Panc1 (cell line): ENCODE data around the gene FMN2. TPM values are rescaled to one million over a fixed set of nuclear protein-coding genes. Genes with fewer than 3 reads are reported as not detected.

Source experiments
- ATAC-seq: fragments of 200-7000 bp; cut with Tn5 transposase; 2 replicates; pipeline ENCODE4 v1.9.1; 2020; ENCODE audit warnings: mild to moderate bottlenecking, moderate library complexity
- BruUV-seq: library from RNA; stranded (reverse); fragments of 400-500 nt; replicated peaks from 2 replicates; lab custom pipeline; 2021; lab: Mats Ljungman, UMichigan
- CTCF ChIA-PET: fragments of 300-600 bp; sonication (Branson Sonifier 250); formaldehyde crosslinking; loops from one replicate; lab custom pipeline; 2022; ENCODE audit warnings: antibody characterized with exemption; lab: Charles Lee
- POLR2A ChIA-PET: fragments of 300-600 bp; sonication (Branson Sonifier 250); formaldehyde crosslinking; loops from one replicate; lab custom pipeline; 2022; ENCODE audit warnings: antibody characterized with exemption; lab: Charles Lee
- DNase-seq: peaks from one replicate; pipeline ENCODE4 v3.0.0-alpha.2; 2010; ENCODE audit warnings: low read depth, low spot score
- H3K27ac ChIP-seq: 2 replicates; pipeline ENCODE4 v1.5.1; 2011; ENCODE audit warnings: mild to moderate bottlenecking, low read length, inconsistent platforms
- H3K27me3 ChIP-seq: fragments of 200-500 bp; sonication (Bioruptor generic); 2 replicates; pipeline ENCODE4 v1.6.0; 2014; ENCODE audit warnings: low read length, inconsistent platforms; ENCODE audit not compliant: control insufficient read depth, insufficient read depth
- H3K36me3 ChIP-seq: fragments of 200-500 bp; sonication (Bioruptor generic); 2 replicates; pipeline ENCODE4 v1.5.1; 2014; ENCODE audit warnings: inconsistent platforms, mild to moderate bottlenecking, low read length, moderate library complexity; ENCODE audit not compliant: control insufficient read depth, insufficient read depth
- H3K4me1 ChIP-seq: 2 replicates; pipeline ENCODE4 v1.5.1; 2011; ENCODE audit warnings: inconsistent platforms, mild to moderate bottlenecking, low read length, moderate library complexity; ENCODE audit not compliant: control insufficient read depth, insufficient read depth
- H3K4me3 ChIP-seq, 2 experiments: 2 replicates each; pipeline ENCODE4 v1.5.1; 2011 to 2012; ENCODE audit warnings: low read depth in 2 of 2, low read length in 2 of 2, mild to moderate bottlenecking in 2 of 2, inconsistent platforms in 1 of 2, moderate library complexity in 1 of 2
- H3K9me3 ChIP-seq: fragments of 200-500 bp; sonication (Bioruptor generic); 2 replicates; pipeline ENCODE4 v1.5.1; 2014; ENCODE audit warnings: low read depth, mild to moderate bottlenecking, inconsistent platforms, low read length, moderate library complexity; ENCODE audit not compliant: control insufficient read depth, insufficient read depth
- POLR2AphosphoS5 ChIP-seq: IDR thresholded peaks from 2 replicates; pipeline ENCODE4 v1.6.1; 2012; ENCODE audit warnings: mild to moderate bottlenecking, low read depth, low read length, moderate library complexity
- SIN3A ChIP-seq: IDR thresholded peaks from 2 replicates; pipeline ENCODE4 v1.6.1; 2012; ENCODE audit warnings: low read depth, mild to moderate bottlenecking, low read length, moderate library complexity, borderline replicate concordance; ENCODE audit not compliant: insufficient read depth
- TCF7L2 ChIP-seq: IDR thresholded peaks from 2 replicates; pipeline ENCODE4 v1.6.1; 2011; ENCODE audit warnings: mild to moderate bottlenecking, low read depth, low read length, inconsistent platforms
- in situ Hi-C: cut with HindIII; loops from 2 replicates; pipeline ENCODE4 v1.10.0; 2016; ENCODE audit warnings: low sequenced_read_pairs, low pct_unique_long_range_greater_than_20kb
- intact Hi-C: fragments of 100-400 bp; cut with micrococcal nuclease; formaldehyde crosslinking; loops from one replicate; pipeline ENCODE4 v1.10.0; 2022; ENCODE audit not compliant: unreplicated experiment
- total RNA-seq: library from RNA; stranded (reverse); gene quantifications from one replicate; pipeline ENCODE4 v1.2.1, GENCODE V29; 2021; ENCODE audit not compliant: unreplicated experiment
- TF ChIP-seq, protein P1 (sequence below), 2 experiments: IDR thresholded peaks; 2 replicates each; pipeline ENCODE4 v1.6.1; 2011 to 2012; ENCODE audit warnings: low read depth in 2 of 2, control low read depth in 1 of 2, low read length in 1 of 2, mild to moderate bottlenecking in 1 of 2, moderate library complexity in 1 of 2; ENCODE audit not compliant: insufficient read depth in 1 of 2
- TF ChIP-seq, protein P2 (sequence below): fragments of 450-650 bp; IDR thresholded peaks from 2 replicates; pipeline ENCODE4 v1.5.1; 2017; ENCODE audit warnings: mild to moderate bottlenecking

Gene FMN2
- total RNA-seq, 1 experiment from 2014 or later: 1.9 TPM

DNA sequence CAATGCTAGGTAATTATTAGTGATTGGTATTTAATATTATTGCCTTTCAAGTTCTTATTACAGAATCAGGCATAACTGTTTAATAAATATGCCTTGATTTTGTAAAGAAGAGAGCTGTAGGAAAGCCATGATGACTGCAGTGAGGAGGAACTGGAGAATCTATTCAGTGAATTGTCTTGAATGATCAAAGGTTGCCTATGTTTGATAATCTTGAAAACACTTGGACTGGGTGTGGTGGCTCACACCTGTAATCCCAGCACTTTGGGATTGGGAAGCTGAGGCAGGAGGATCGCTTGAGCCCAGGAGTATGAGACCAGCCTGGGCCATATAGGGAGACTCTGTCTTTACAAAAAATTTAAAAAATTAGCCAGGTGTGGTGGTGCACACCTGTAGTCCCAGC lies 42.4 kb downstream of the FMN2 start:
- ATAC-seq (no peak), DNase-seq (no peak)
- in situ Hi-C loops (no loop called here), intact Hi-C loops (no loop called here)
- ChIA-PET POLR2A (no interaction called here), CTCF (no interaction called here)
- TF ChIP-seq POLR2AphosphoS5 (no peak), TCF7L2 (no peak), SIN3A (no peak)
- TF ChIP-seq, protein P1, sequence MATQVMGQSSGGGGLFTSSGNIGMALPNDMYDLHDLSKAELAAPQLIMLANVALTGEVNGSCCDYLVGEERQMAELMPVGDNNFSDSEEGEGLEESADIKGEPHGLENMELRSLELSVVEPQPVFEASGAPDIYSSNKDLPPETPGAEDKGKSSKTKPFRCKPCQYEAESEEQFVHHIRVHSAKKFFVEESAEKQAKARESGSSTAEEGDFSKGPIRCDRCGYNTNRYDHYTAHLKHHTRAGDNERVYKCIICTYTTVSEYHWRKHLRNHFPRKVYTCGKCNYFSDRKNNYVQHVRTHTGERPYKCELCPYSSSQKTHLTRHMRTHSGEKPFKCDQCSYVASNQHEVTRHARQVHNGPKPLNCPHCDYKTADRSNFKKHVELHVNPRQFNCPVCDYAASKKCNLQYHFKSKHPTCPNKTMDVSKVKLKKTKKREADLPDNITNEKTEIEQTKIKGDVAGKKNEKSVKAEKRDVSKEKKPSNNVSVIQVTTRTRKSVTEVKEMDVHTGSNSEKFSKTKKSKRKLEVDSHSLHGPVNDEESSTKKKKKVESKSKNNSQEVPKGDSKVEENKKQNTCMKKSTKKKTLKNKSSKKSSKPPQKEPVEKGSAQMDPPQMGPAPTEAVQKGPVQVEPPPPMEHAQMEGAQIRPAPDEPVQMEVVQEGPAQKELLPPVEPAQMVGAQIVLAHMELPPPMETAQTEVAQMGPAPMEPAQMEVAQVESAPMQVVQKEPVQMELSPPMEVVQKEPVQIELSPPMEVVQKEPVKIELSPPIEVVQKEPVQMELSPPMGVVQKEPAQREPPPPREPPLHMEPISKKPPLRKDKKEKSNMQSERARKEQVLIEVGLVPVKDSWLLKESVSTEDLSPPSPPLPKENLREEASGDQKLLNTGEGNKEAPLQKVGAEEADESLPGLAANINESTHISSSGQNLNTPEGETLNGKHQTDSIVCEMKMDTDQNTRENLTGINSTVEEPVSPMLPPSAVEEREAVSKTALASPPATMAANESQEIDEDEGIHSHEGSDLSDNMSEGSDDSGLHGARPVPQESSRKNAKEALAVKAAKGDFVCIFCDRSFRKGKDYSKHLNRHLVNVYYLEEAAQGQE (IDR thresholded peaks at IDR 0.05; ENCODE audit: insufficient read depth in 1 of 2, low read depth in 2 of 2, low read length in 1 of 2): no peak
- TF ChIP-seq, protein P2, sequence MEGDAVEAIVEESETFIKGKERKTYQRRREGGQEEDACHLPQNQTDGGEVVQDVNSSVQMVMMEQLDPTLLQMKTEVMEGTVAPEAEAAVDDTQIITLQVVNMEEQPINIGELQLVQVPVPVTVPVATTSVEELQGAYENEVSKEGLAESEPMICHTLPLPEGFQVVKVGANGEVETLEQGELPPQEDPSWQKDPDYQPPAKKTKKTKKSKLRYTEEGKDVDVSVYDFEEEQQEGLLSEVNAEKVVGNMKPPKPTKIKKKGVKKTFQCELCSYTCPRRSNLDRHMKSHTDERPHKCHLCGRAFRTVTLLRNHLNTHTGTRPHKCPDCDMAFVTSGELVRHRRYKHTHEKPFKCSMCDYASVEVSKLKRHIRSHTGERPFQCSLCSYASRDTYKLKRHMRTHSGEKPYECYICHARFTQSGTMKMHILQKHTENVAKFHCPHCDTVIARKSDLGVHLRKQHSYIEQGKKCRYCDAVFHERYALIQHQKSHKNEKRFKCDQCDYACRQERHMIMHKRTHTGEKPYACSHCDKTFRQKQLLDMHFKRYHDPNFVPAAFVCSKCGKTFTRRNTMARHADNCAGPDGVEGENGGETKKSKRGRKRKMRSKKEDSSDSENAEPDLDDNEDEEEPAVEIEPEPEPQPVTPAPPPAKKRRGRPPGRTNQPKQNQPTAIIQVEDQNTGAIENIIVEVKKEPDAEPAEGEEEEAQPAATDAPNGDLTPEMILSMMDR: no peak
- no peaks in the 10 kb centered on the region for H3K9me3 ChIP-seq
- no peak overlapping the region for H3K4me3 ChIP-seq
- no peaks in the 10 kb centered on the region for H3K4me1 ChIP-seq
- H3K27me3 ChIP-seq: no peaks in the 10 kb centered on the region
- H3K27ac ChIP-seq: no peak overlapping the region
- no TSS peak for BruUV-seq
- H3K36me3 ChIP-seq: no peaks in the 10 kb centered on the region

DNA sequence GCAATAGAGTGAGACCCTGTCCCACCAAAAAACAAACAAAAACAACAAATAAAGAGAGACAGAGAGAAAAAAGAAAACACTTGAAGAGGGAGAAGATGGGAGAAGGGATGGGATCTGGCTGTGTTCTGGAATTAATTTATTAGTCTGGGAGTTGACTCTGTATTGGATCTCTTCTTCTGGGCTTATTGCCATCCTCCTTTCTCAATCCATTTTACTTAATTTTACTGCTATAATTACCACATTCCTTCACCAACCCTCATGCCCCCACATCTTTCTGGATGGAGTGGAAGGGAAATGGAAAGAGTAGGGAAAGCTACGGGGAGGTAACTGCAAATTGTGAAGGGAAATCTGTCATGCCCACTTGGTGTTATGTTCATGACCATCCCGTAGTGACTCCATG lies 42.9 kb downstream of the FMN2 start:
- Histone ChIP-seq H3K9me3 (no peaks in the 10 kb centered on the region), H3K4me1 (no peaks in the 10 kb centered on the region), H3K27ac (no peak overlapping the region), H3K4me3 (no peak overlapping the region), H3K27me3 (no peaks in the 10 kb centered on the region), H3K36me3 (no peaks in the 10 kb centered on the region)
- CTCF ChIA-PET: no interaction called here
- ATAC-seq (no peak), DNase-seq (no peak)
- in situ Hi-C loops (no loop called here), intact Hi-C loops (no loop called here)
- POLR2A ChIA-PET: no interaction called here
- TF ChIP-seq, protein P2: no peak
- TF ChIP-seq, protein P1 (IDR thresholded peaks at IDR 0.05; ENCODE audit: insufficient read depth in 1 of 2, low read depth in 2 of 2, low read length in 1 of 2): no peak
- TF ChIP-seq POLR2AphosphoS5: no peak
- no peak for TF ChIP-seq SIN3A
- no peak for TF ChIP-seq TCF7L2
- no TSS peak for BruUV-seq
